Osteocyte (in vitro differentiated cells): ENCODE data around the gene FAM162B. TPM values are rescaled to one million over a fixed set of nuclear protein-coding genes. Genes with fewer than 3 reads are reported as not detected.

Experiments used
- DNase-seq: peaks from one replicate; pipeline ENCODE4 v3.0.0; 2021; ENCODE audit warnings: mixed read lengths; ENCODE audit not compliant: unreplicated experiment; ENCODE audit errors: extremely low spot score
- H3K27ac Mint-ChIP-seq: one replicate; pipeline ENCODE4 v1.8.0; 2021; ENCODE audit warnings: mild to moderate bottlenecking, mixed read lengths; ENCODE audit not compliant: unreplicated experiment
- H3K27me3 Mint-ChIP-seq: one replicate; pipeline ENCODE4 v1.8.0; 2021; ENCODE audit warnings: mixed read lengths; ENCODE audit not compliant: unreplicated experiment
- H3K36me3 Mint-ChIP-seq: one replicate; pipeline ENCODE4 v1.8.0; 2021; ENCODE audit warnings: mixed read lengths; ENCODE audit not compliant: unreplicated experiment
- H3K4me1 Mint-ChIP-seq: one replicate; pipeline ENCODE4 v1.8.0; 2021; ENCODE audit warnings: mixed read lengths; ENCODE audit not compliant: unreplicated experiment
- H3K4me3 Mint-ChIP-seq: one replicate; pipeline ENCODE4 v1.8.0; 2021; ENCODE audit warnings: mild to moderate bottlenecking, moderate library complexity, mixed read lengths; ENCODE audit not compliant: unreplicated experiment
- H3K9me3 Mint-ChIP-seq: one replicate; pipeline ENCODE4 v1.8.0; 2021; ENCODE audit warnings: mixed read lengths; ENCODE audit not compliant: unreplicated experiment
- total RNA-seq: library from RNA; stranded (reverse); gene quantifications from 2 replicates; pipeline ENCODE4 v1.2.1, GENCODE V29; 2021
- TF ChIP-seq, protein P1 (sequence below): fragments of 200-600 bp; sonication (generic); IDR thresholded peaks from 2 replicates; pipeline ENCODE4 v1.5.0; 2021; ENCODE audit warnings: antibody characterized with exemption, mild to moderate bottlenecking, moderate library complexity

FAM162B gene
- total RNA-seq, 1 donor from 2014 or later = not detected

DNA sequence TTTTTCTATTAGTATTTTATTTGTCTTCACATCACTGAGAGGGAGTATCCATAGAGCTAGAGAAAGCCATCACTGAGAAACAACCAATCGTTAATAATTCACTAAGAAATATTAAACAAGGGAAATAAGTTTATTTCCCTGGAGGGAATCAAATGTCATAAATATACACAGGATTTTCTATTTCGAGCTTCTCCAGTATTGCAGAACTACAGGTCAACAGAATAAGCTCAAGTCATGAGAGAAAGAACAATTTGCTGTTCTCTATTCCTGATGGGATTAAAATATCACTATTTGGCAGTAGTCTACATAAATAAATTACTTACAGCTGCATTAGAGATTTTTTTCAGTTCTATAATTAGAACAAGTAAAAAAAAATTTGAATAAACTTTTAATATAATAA is 2.2 kb upstream of the FAM162B start:
- peaks cover 67% of the 10 kb centered on the region for H3K27me3 Mint-ChIP-seq

DNA sequence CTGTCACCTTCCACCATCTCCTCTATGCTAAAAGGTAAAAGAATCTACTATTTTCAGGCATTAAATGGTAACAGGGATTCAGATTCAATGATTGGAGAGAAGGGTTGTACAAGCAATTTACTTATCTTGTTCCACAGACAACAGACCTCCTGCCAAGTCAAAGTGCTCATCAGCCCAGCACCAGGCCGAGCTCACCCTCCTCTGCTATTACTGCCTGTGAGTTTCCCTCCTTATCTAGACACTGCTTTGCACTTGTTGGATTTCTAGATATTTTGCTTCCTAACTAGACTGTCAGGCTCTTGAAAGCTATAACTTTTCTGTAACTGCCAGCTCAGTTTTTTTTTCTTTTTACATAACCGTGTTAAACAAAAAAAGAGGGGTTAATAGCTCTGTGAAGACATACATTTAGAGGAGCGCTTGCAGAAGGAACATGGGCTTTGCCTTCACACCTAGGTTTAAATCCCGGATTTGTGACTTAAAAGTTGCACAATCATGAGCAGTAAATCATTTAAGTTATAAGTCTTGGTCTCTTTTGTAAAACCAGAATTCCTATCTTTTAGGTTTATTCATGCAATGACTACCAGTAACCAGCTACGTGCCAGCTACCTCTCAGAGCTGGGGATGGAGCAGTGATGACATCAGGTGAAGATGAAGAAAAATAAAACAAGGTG is 1.1 kb upstream of the FAM162B start:
- H3K27ac Mint-ChIP-seq = no peak overlapping the region
- H3K27me3 Mint-ChIP-seq = peaks cover 72% of the 10 kb centered on the region
- DNase-seq = no peak
- TF ChIP-seq, protein P1, sequence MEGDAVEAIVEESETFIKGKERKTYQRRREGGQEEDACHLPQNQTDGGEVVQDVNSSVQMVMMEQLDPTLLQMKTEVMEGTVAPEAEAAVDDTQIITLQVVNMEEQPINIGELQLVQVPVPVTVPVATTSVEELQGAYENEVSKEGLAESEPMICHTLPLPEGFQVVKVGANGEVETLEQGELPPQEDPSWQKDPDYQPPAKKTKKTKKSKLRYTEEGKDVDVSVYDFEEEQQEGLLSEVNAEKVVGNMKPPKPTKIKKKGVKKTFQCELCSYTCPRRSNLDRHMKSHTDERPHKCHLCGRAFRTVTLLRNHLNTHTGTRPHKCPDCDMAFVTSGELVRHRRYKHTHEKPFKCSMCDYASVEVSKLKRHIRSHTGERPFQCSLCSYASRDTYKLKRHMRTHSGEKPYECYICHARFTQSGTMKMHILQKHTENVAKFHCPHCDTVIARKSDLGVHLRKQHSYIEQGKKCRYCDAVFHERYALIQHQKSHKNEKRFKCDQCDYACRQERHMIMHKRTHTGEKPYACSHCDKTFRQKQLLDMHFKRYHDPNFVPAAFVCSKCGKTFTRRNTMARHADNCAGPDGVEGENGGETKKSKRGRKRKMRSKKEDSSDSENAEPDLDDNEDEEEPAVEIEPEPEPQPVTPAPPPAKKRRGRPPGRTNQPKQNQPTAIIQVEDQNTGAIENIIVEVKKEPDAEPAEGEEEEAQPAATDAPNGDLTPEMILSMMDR = no peak
- H3K4me1 Mint-ChIP-seq = peaks cover 8% of the 10 kb centered on the region
- peak overlapping the region; percentile 78 for H3K4me3 Mint-ChIP-seq
- H3K36me3 Mint-ChIP-seq = no peaks in the 10 kb centered on the region
- H3K9me3 Mint-ChIP-seq = no peaks in the 10 kb centered on the region

More for the DNA sequence above, 2.2 kb upstream of the FAM162B start:
- no peaks in the 10 kb centered on the region for H3K9me3 Mint-ChIP-seq
- no peaks in the 10 kb centered on the region for H3K36me3 Mint-ChIP-seq
- H3K4me1 Mint-ChIP-seq = peaks cover 8% of the 10 kb centered on the region
- TF ChIP-seq, protein P1 = no peak
- DNase-seq = no peak
- no peak overlapping the region for H3K4me3 Mint-ChIP-seq
- no peak overlapping the region for H3K27ac Mint-ChIP-seq

- TF ChIP-seq, protein P1 = no peak
- Mint-ChIP-seq H3K9me3 (no peaks in the 10 kb centered on the region), H3K27me3 (peaks cover 76% of the 10 kb centered on the region), H3K4me3 (peak overlapping the region; percentile 78), H3K36me3 (no peaks in the 10 kb centered on the region), H3K4me1 (peaks cover 8% of the 10 kb centered on the region), H3K27ac (no peak overlapping the region)
- no peak for DNase-seq
Observed at GRCh38 chr6:116764629-116764960, 924 bp downstream of the FAM162B start.

DNA sequence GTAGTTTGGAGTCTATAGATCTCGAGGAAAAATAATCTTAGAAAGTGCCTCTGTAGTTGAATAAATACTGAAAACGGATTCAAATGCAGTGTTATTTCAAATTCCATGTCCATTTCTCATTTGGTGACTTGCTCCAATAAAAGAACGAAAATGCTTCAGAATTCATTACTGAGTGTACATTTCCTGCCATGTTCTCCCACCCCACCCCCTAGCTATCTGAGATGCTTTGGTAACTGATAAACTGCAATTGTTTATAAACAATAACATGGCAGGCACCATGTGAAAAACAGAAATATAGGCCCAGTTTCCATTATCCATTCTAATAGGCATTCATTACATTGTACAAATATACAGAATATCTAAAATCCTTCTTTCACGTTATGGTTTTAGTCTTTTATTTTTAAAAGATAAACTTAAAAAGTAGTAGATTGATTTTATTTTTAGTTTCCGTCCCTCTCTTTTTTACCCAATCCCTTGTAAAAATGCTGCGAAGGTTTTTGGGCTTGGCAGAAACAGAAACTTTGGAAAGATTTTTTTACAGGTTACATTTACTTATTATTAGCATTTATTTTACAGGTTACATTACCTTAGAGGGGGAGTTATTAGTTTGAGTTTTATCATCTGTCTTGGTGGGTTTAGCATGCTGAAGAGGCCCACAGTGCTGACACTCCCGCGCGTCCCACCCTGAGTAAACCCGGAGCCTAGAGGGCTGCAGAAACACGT is 1.5 kb downstream of the FAM162B start:
- peak overlapping the region; percentile 21 for H3K4me3 Mint-ChIP-seq
- H3K4me1 Mint-ChIP-seq = peaks cover 8% of the 10 kb centered on the region
- H3K9me3 Mint-ChIP-seq = no peaks in the 10 kb centered on the region
- TF ChIP-seq, protein P1 = no peak
- DNase-seq = no peak
- peaks cover 73% of the 10 kb centered on the region for H3K27me3 Mint-ChIP-seq
- H3K36me3 Mint-ChIP-seq = no peaks in the 10 kb centered on the region
- H3K27ac Mint-ChIP-seq = no peak overlapping the region

- Mint-ChIP-seq H3K4me1 (peaks cover 8% of the 10 kb centered on the region), H3K27ac (no peak overlapping the region), H3K9me3 (no peaks in the 10 kb centered on the region), H3K36me3 (no peaks in the 10 kb centered on the region), H3K27me3 (peaks cover 77% of the 10 kb centered on the region), H3K4me3 (no peak overlapping the region)
- no peak for DNase-seq
- TF ChIP-seq, protein P1 = no peak
Observed at GRCh38 chr6:116763048-116763447, 2.5 kb downstream of the FAM162B start.
